ENCODE measurements around the gene C16orf96.

C16orf96 gene

GRCh38 chr16:4538350-4539235, 17.5 kb upstream of the C16orf96 start, which contains the start of gene CDIP1 (continued):
- TF ChIP-seq ZFP37 (tag by site-specific recombination; IDR thresholded peaks at IDR 0.05) (0 out of 2 replicates have a peak, but pooled peaks have one; percentile 62), ZNF416 (tag by site-specific recombination; IDR thresholded peaks at IDR 0.05) (0 out of 2 replicates have a peak, but pooled peaks have one; percentile 20), SETDB1 (IDR thresholded peaks at IDR 0.05; ENCODE audit: insufficient read length, low read length) (peak; percentile 97), KLF16 (tag by site-specific recombination; IDR thresholded peaks at IDR 0.05) (peak; percentile 98), ZNF362 (tag by site-specific recombination; IDR thresholded peaks at IDR 0.05) (no peak), ZBTB17 (tag by site-specific recombination; IDR thresholded peaks at IDR 0.05) (peak; percentile 84), ZNF324 (tag by site-specific recombination; IDR thresholded peaks at IDR 0.05) (peak; percentile 99), ZSCAN30 (tag by site-specific recombination; IDR thresholded peaks at IDR 0.05) (peak; percentile 95), ZNF350 (tag by site-specific recombination; IDR thresholded peaks at IDR 0.05) (no peak), SCRT1 (tag by site-specific recombination; IDR thresholded peaks at IDR 0.05; ENCODE audit: borderline replicate concordance) (0 out of 2 replicates have a peak, but pooled peaks have one; percentile 22), SP3 (tag by site-specific recombination; IDR thresholded peaks at IDR 0.05) (peak; percentile 96), YY2 (tag by site-specific recombination; IDR thresholded peaks at IDR 0.05) (0 out of 2 replicates have a peak, but pooled peaks have one; percentile 39), ZNF692 (tag by site-specific recombination; IDR thresholded peaks at IDR 0.05) (peak; percentile 100), ZNF654 (tag by site-specific recombination; IDR thresholded peaks at IDR 0.05; ENCODE audit: low read depth) (no peak), ZNF701 (tag by site-specific recombination; IDR thresholded peaks at IDR 0.05) (0 out of 2 replicates have a peak, but pooled peaks have one; percentile 39), ZNF558 (tag by site-specific recombination; IDR thresholded peaks at IDR 0.05) (peak; percentile 68; the same call in 1 of the 2 replicates), ZNF19 (tag by site-specific recombination; IDR thresholded peaks at IDR 0.05; ENCODE audit: low read depth) (peak; percentile 40; the same call in 1 of the 2 replicates), ZNF18 (tag by site-specific recombination; IDR thresholded peaks at IDR 0.05) (peak; percentile 85), ZNF155 (tag by site-specific recombination; IDR thresholded peaks at IDR 0.05) (no peak), MEIS1 (CRISPR knock-in tag; IDR thresholded peaks at IDR 0.05; ENCODE audit: borderline replicate concordance) (no peak), ZNF404 (tag by site-specific recombination; IDR thresholded peaks at IDR 0.05) (no peak), ZNF830 (tag by site-specific recombination; IDR thresholded peaks at IDR 0.05; ENCODE audit: low read depth) (no peak), ZNF140 (tag by site-specific recombination; IDR thresholded peaks at IDR 0.05) (no peak), PRDM10 (tag by site-specific recombination; IDR thresholded peaks at IDR 0.05) (peak; percentile 56; the same call in 1 of the 2 replicates), ELK4 (IDR thresholded peaks at IDR 0.05; ENCODE audit: borderline replicate concordance, low read depth, low read length) (no peak), AEBP2 (tag by site-specific recombination; IDR thresholded peaks at IDR 0.05; ENCODE audit: borderline replicate concordance) (no peak), HOXD13 (CRISPR knock-in tag; IDR thresholded peaks at IDR 0.05; ENCODE audit: borderline replicate concordance) (peak; percentile 52; the same call in 1 of the 2 replicates), ZNF777 (tag by site-specific recombination; IDR thresholded peaks at IDR 0.05; ENCODE audit: borderline replicate concordance) (peak; percentile 52; the same call in 1 of the 2 replicates)

Data from HEK293 (cell line).